ENCODE measurements around the gene MRPL19. TPM values are rescaled to one million over a fixed set of nuclear protein-coding genes. Genes with fewer than 3 reads are reported as not detected.
"Not testable (repeated sequence)": the region's sequence is repeated elsewhere in the genome, so short reads cannot be mapped to it uniquely, and the experiment has no call there.

MRPL19 gene
- total RNA-seq, 1 donor from 2014 or later = 43.9 TPM

GRCh38 chr2:75705921-75706320 is 59.3 kb downstream of the MRPL19 start:
- no peak for TF ChIP-seq CTCF (conservative IDR thresholded peaks at IDR 0.05; ENCODE audit: low read depth, low read length)
- DNase-seq (ENCODE audit: low read depth) = no peak
- no peak overlapping the region for H3K4me3 ChIP-seq (ENCODE audit: low read depth, low read length)

- H3K4me3 ChIP-seq (ENCODE audit: low read depth, low read length) = no peak overlapping the region
- no peak for TF ChIP-seq CTCF (conservative IDR thresholded peaks at IDR 0.05; ENCODE audit: low read depth, low read length)
- DNase-seq (ENCODE audit: low read depth) = no peak
Observed at GRCh38 chr2:75707901-75708300, 61.3 kb downstream of the MRPL19 start.

- H3K4me3 ChIP-seq (ENCODE audit: low read depth, low read length) = peak overlapping the region; percentile 70
- TF ChIP-seq CTCF (conservative IDR thresholded peaks at IDR 0.05; ENCODE audit: low read depth, low read length) = no peak
- no peak for DNase-seq (ENCODE audit: low read depth)
Observed at GRCh38 chr2:75709297-75709696, 62.7 kb downstream of the MRPL19 start.

GRCh38 chr2:75710220-75710576 is 63.6 kb downstream of the MRPL19 start:
- DNase-seq (ENCODE audit: low read depth) = no peak
- peak overlapping the region; percentile 70 for H3K4me3 ChIP-seq (ENCODE audit: low read depth, low read length)
- TF ChIP-seq CTCF (conservative IDR thresholded peaks at IDR 0.05; ENCODE audit: low read depth, low read length) = no peak

- H3K4me3 ChIP-seq (ENCODE audit: low read depth, low read length) = peak within 1 kb of the TSS; percentile 70
- peak; percentile 25 for DNase-seq (ENCODE audit: low read depth)
- peak; percentile 28 for TF ChIP-seq CTCF (conservative IDR thresholded peaks at IDR 0.05; ENCODE audit: low read depth, low read length)
Observed at GRCh38 chr2:75710577-75711253, 64.1 kb downstream of the MRPL19 start, which contains the start of gene GCFC2. GCFC2 (minus strand) TSS chr2:75710915; CDS start chr2:75710855, 60 bp downstream.

- not testable (repeated sequence) for DNase-seq (ENCODE audit: low read depth); H3K4me3 ChIP-seq (ENCODE audit: low read depth, low read length)
Observed at GRCh38 chr2:75711590-75711989, 65.0 kb downstream of the MRPL19 start.

- DNase-seq (ENCODE audit: low read depth) = no peak
- H3K4me3 ChIP-seq (ENCODE audit: low read depth, low read length) = no peak overlapping the region
- no peak for TF ChIP-seq CTCF (conservative IDR thresholded peaks at IDR 0.05; ENCODE audit: low read depth, low read length)
Observed at GRCh38 chr2:75716406-75716805, 69.8 kb downstream of the MRPL19 start.
